AG09309 (cell line): ENCODE measurements around the gene STK25.
"Not testable (repeated sequence)": the region's sequence is repeated elsewhere in the genome, so short reads cannot be mapped to it uniquely, and the experiment has no call there.

ENCODE experiments used
- DNase-seq: peaks from one replicate; pipeline ENCODE4 v3.0.0-alpha.2; 2010; ENCODE audit warnings: low read depth
- H3K4me3 ChIP-seq: 2 replicates; pipeline ENCODE4 v1.5.1; 2011; ENCODE audit warnings: mild to moderate bottlenecking, low read depth, low read length, moderate library complexity; ENCODE audit not compliant: control insufficient read depth
- TF ChIP-seq, protein P1 (sequence below): IDR thresholded peaks from 2 replicates; pipeline ENCODE4 v1.5.1; 2011; ENCODE audit warnings: mild to moderate bottlenecking, low read depth, low read length, inconsistent platforms; ENCODE audit not compliant: insufficient read depth, control insufficient read depth; ENCODE audit errors: missing control alignments

STK25 gene

DNA sequence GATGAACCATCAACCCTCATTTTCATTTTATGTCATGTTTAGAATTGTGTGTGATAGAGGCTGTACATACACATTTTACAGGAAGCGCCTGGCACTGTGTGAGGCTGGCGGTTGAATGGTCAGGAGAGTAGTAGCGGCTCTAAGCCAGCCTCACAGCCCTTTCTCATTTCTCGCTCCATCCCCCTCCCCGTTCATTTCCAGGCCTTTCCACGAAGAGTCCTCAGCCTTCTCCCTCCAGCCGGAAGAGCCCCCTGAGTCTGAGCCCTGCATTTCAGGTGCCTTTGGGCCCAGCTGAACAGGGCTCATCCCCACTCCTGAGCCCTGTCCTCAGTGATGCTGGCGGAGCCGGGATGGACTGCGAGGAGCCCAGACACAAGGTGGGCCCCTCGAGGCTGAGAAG lies 51.8 kb downstream of the STK25 start:
- no peak overlapping the region for H3K4me3 ChIP-seq
- TF ChIP-seq, protein P1, sequence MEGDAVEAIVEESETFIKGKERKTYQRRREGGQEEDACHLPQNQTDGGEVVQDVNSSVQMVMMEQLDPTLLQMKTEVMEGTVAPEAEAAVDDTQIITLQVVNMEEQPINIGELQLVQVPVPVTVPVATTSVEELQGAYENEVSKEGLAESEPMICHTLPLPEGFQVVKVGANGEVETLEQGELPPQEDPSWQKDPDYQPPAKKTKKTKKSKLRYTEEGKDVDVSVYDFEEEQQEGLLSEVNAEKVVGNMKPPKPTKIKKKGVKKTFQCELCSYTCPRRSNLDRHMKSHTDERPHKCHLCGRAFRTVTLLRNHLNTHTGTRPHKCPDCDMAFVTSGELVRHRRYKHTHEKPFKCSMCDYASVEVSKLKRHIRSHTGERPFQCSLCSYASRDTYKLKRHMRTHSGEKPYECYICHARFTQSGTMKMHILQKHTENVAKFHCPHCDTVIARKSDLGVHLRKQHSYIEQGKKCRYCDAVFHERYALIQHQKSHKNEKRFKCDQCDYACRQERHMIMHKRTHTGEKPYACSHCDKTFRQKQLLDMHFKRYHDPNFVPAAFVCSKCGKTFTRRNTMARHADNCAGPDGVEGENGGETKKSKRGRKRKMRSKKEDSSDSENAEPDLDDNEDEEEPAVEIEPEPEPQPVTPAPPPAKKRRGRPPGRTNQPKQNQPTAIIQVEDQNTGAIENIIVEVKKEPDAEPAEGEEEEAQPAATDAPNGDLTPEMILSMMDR, result no peak
- DNase-seq, result no peak

DNA sequence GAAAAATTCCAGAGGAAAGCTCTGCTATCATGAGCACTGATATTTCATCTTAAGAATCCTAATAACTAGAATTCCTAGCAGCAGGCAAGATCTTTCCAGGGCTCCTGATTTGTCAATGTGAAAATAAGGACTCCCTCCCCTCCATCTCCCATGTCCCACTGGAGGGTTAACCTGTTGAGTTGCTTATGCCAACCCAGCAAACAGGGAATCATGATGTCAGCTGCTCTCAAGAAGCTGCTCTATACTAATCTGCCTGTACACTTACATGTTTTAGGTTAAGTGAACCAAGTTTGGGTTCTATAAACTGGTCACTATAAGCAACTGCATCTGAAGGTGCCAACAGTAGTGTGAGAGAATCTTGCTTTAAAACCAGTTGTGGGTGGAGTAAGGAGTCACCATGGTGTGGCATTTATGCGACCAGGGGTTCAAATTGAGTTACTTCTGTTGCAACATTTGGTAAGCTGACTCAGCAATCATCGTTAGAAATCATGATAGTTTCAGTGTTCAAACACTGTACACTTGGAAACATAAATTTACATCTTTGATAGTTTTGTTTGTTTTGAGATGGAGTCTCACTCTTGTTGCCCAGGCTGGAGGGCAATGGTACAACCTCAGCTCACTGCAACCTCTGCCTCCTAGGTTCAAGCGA lies 53.4 kb downstream of the STK25 start:
- TF ChIP-seq, protein P1, result no peak
- DNase-seq, result no peak
- H3K4me3 ChIP-seq, result no peak overlapping the region

DNA sequence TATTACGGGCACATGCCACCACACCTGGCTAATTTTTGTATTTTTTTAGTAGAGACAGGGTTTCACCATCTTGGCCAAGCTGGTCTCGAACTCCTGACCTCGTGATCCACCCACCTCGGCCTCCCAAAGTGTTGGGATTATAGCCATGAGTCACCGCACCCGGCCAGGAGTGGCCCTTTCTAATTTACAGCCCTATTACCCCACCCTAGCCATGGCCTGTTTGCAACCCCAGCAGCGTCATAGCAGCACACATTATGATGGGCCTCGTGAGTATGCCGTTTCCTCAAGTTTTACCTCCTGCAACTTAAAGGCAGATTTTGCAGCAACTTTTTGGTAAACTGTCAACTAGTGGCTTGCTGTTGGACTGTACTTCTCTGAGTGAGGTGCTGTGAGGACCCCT lies 54.5 kb downstream of the STK25 start:
- H3K4me3 ChIP-seq, DNase-seq: not testable (repeated sequence)

DNA sequence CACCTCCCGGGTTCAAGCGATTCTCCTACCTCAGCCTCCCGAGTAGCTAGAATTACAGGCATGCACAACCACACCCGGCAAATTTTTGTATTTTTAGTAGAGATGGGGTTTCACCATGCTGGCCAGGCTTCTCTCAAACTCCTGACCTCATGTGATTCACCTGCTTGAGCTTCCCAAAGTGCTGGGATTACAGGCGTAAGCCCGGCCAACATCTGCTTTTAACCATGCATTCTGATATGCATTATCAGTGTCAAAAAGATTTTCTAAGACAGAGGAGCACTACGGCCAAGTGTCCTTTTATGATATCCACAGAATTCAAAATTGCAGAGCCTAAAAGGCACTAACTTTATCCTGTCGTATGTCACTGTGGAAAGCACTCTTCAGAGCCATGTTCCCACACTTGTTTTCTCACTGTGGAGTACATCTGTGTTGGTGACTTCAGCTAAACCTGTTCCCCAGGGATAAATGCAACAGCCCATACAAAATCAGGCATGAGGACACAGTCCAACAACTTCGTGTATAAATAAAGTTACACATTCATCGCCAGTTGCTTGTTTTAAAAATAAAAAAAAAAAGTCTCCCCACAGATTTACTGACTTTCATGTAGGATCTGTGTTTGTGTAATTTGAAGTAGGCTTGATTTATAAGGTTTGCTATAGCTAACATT lies 56.4 kb downstream of the STK25 start:
- no peak overlapping the region for H3K4me3 ChIP-seq
- TF ChIP-seq, protein P1, result no peak
- no peak for DNase-seq

DNA sequence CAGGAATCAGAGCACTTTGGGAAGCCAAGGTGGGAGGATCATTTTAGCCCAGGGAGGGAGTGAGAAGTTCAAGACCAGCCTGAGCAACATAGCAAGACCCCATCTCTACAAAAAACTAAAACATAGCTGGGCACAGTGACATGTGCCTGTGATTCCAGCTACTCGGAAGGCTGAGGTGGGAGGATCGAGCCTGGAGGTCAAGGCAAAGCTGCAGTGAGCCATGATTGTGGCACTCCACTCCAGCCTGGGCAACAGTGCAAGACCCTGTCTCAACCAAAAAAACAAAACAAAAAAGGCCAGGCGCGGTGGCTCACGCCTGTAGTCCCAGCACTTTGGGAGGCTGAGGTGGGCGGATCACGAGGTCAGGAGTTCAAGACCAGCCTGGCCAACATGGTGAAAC lies 58.3 kb downstream of the STK25 start:
- H3K4me3 ChIP-seq, DNase-seq: not testable (repeated sequence)

DNA sequence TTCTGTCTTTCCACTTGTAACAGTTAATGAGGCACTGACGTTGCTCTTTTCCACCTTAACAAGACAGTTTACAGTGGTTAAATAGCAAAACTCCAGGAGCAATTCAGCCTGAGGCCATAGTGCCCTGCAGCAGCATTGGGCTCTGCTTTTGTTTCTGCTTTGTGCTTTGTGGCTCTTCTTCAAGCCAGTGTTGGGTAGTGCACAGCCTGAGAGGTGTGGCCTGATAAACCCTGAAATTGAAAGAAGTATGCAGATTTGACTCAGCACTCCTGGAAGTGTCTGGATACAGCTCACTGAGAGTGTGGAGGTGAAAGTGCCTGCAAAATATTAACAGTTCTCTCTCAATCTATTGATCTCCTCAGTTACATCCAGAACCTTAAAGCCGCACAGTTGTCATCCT lies 63.0 kb downstream of the STK25 start:
- DNase-seq, result no peak
- H3K4me3 ChIP-seq, result no peak overlapping the region

DNA sequence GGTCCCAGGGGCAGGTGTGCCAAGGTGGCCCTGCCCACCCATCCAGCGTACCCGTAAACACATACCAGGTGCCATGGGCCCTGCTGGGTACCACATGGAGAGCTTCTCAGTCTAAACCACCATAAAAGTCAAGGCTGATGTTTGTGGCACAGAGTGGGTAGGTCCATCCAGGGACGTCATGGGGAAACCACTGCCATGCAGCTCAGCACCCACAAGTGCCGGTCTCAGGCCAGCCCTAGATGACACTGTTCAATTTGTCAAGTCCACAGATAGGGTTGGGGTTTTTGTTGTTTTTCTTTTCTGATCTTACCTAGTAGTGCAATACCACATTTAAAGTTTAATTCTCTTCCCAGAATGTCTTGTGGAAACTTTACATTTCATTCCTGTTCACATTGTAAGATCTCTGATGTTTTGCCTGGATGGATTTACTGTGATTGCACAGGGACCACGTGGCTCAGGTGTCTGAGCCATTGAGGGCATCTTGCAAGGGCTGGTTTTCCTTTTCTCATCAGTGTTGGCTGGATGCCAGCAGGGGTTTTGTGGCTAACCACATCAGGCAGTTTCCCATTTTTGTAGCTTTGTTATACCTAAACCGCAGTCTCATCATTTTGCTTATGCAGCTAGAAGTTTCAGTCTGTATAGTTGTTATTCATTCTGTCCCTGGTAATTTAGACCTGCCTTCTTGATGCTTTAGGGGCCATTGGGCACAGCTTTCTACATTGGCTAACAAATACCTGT lies 64.7 kb downstream of the STK25 start:
- no peak overlapping the region for H3K4me3 ChIP-seq
- TF ChIP-seq, protein P1, result no peak
- no peak for DNase-seq

More for the DNA sequence above, 63.0 kb downstream of the STK25 start:
- TF ChIP-seq, protein P1, result no peak
